Esophagus squamous epithelium (tissue), 4 donors: ENCODE results near the gene LFNG.

Source experiments
- CTCF ChIP-seq, 6 experiments: fragments of 450-650 bp in 4 of 6; fragments of 200-600 bp in 2 of 6; sonication (generic) in 2 of 6; IDR thresholded peaks; one replicate each; pipeline ENCODE4 v1.5.1; 2016 to 2019; ENCODE audit warnings: antibody characterized with exemption in 6 of 6, mild to moderate bottlenecking in 4 of 6, moderate library complexity in 4 of 6
- POLR2A ChIP-seq, 4 donors: fragments of 450-650 bp; IDR thresholded peaks; one replicate each; pipeline ENCODE4 v1.6.1; 2017; ENCODE audit warnings: antibody characterized with exemption in 4 of 4, mild to moderate bottlenecking in 4 of 4, moderate library complexity in 3 of 4

DNA sequence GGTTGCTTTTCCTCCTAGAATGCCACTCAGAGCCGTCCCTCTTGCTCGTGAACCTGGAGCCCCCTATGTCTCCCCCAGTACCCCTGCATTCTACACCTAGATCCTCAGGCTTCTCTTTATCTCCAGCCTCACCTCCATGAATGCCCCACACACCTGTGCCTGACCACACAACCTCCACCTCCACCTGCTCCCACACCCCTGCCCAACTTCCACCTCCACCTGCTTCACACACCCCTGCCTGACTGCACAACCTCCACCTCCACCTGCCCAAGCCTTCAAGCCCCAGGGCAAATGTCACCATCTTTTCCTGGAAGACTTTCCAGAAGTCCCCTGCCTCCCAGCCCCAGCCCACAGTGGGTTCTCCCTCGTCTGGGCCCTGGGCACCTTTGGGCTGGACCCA lies 6.9 kb upstream of the LFNG start:
- TF ChIP-seq POLR2A (IDR thresholded peaks at IDR 0.05) (no peak), CTCF (IDR thresholded peaks at IDR 0.05) (no peak)
